Colonic mucosa (tissue), 4 donors: ENCODE measurements around the gene LRPPRC. TPM values are rescaled to one million over a fixed set of nuclear protein-coding genes. Genes with fewer than 3 reads are reported as not detected.

Experiments
- DNase-seq: peaks from one replicate; pipeline ENCODE4 v3.0.0-alpha.2; 2020
- H3K27ac ChIP-seq: fragments of 200-600 bp; one replicate; pipeline ENCODE4 v1.8.0; 2021
- H3K27me3 ChIP-seq: fragments of 200-600 bp; one replicate; pipeline ENCODE4 v1.8.0; 2021
- H3K36me3 ChIP-seq: fragments of 200-600 bp; one replicate; pipeline ENCODE4 v1.8.0; 2021
- H3K4me1 ChIP-seq: fragments of 200-600 bp; one replicate; pipeline ENCODE4 v1.8.0; 2021; ENCODE audit warnings: mild to moderate bottlenecking
- H3K4me3 ChIP-seq: fragments of 200-600 bp; one replicate; pipeline ENCODE4 v1.8.0; 2021
- H3K9ac ChIP-seq, 2 donors: one replicate each; pipeline ENCODE4 v1.7.0; 2013; ENCODE audit warnings: control low read depth in 2 of 2, low read depth in 2 of 2, low read length in 2 of 2
- H3K9me3 ChIP-seq: fragments of 200-600 bp; one replicate; pipeline ENCODE4 v1.8.0; 2021
- intact Hi-C: fragments of 100-400 bp; cut with DNase I; formaldehyde crosslinking; loops from one replicate; pipeline ENCODE4 v1.14.1; 2022
- total RNA-seq, 2 donors: library from RNA; stranded (reverse); fragmentation: NEBNext Ultra II Directional in 1 of 2; extraction: Animal tissue kit (Norgen Biotek cat#: 25700) in 1 of 2; gene quantifications; one replicate each; pipeline ENCODE4 v1.2.1, GENCODE V29; 2021
- TF ChIP-seq, protein P1 (sequence below): fragments of 200-600 bp; IDR thresholded peaks from one replicate; pipeline ENCODE4 v1.8.0; 2022; ENCODE audit warnings: antibody characterized with exemption, mild to moderate bottlenecking
- donor health status: healthy.
- donor health status: DM: no; HTN: no; CAD: no.
- donor health status: DM: no; HTN: no; CAD: no.

Gene LRPPRC
- total RNA-seq, 2 donors from 2014 or later, result 106 to 131 TPM

- Histone ChIP-seq H3K27me3 (no peaks in the 10 kb centered on the region), H3K4me1 (no peaks in the 10 kb centered on the region), H3K36me3 (no peaks in the 10 kb centered on the region), H3K9ac (no peak overlapping the region), H3K9me3 (no peaks in the 10 kb centered on the region), H3K4me3 (no peak overlapping the region), H3K27ac (no peak overlapping the region)
- no peak for DNase-seq
- intact Hi-C loops, result no loop called here
- TF ChIP-seq, protein P1, sequence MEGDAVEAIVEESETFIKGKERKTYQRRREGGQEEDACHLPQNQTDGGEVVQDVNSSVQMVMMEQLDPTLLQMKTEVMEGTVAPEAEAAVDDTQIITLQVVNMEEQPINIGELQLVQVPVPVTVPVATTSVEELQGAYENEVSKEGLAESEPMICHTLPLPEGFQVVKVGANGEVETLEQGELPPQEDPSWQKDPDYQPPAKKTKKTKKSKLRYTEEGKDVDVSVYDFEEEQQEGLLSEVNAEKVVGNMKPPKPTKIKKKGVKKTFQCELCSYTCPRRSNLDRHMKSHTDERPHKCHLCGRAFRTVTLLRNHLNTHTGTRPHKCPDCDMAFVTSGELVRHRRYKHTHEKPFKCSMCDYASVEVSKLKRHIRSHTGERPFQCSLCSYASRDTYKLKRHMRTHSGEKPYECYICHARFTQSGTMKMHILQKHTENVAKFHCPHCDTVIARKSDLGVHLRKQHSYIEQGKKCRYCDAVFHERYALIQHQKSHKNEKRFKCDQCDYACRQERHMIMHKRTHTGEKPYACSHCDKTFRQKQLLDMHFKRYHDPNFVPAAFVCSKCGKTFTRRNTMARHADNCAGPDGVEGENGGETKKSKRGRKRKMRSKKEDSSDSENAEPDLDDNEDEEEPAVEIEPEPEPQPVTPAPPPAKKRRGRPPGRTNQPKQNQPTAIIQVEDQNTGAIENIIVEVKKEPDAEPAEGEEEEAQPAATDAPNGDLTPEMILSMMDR, result no peak
Observed at GRCh38 chr2:44009136-44009735, 13.4 kb upstream of the LRPPRC start.

GRCh38 chr2:44005846-44006245, 10.1 kb upstream of the LRPPRC start:
- Histone ChIP-seq H3K27me3 (no peaks in the 10 kb centered on the region), H3K9me3 (no peaks in the 10 kb centered on the region), H3K27ac (no peak overlapping the region), H3K36me3 (no peaks in the 10 kb centered on the region), H3K4me3 (no peak overlapping the region), H3K4me1 (no peaks in the 10 kb centered on the region), H3K9ac (no peak overlapping the region)
- DNase-seq, result no peak
- intact Hi-C loops, result no loop called here
- TF ChIP-seq, protein P1, result no peak

- Histone ChIP-seq H3K9me3 (no peaks in the 10 kb centered on the region), H3K4me1 (no peaks in the 10 kb centered on the region), H3K36me3 (no peaks in the 10 kb centered on the region), H3K27me3 (no peaks in the 10 kb centered on the region), H3K4me3 (no peak overlapping the region), H3K27ac (no peak overlapping the region), H3K9ac (no peak overlapping the region)
- TF ChIP-seq, protein P1, result no peak
- intact Hi-C loops, result no loop called here
- DNase-seq, result no peak
Observed at GRCh38 chr2:44004735-44005602, 9.2 kb upstream of the LRPPRC start.

DNA sequence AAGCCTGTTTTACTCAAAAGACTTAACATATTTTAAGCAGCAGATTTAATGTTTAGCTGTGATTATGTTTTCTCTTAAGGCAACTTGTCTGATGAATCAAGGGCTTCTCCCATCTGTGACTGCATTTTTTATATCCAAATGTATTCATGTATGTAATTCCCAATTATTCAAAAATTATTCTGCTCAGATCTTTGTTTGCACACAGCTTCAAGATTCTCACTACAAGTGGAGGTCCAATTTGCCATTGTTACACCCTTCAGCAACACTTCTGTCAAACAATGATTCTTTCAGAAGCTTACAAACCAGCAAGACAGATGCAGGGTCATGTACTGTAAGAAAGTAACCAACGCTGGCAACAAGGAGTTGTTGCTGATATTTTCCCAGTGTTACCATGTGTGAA, 5.9 kb upstream of the LRPPRC start:
- no peak overlapping the region for H3K4me3 ChIP-seq
- no peak overlapping the region for H3K27ac ChIP-seq
- intact Hi-C loops, result no loop called here
- no peaks in the 10 kb centered on the region for H3K27me3 ChIP-seq
- H3K9ac ChIP-seq, result no peak overlapping the region
- no peaks in the 10 kb centered on the region for H3K36me3 ChIP-seq
- H3K9me3 ChIP-seq, result no peaks in the 10 kb centered on the region
- H3K4me1 ChIP-seq, result no peaks in the 10 kb centered on the region
- no peak for DNase-seq
- TF ChIP-seq, protein P1, result no peak

GRCh38 chr2:43998263-43998662, 2.5 kb upstream of the LRPPRC start:
- intact Hi-C loops, result no loop called here
- H3K9ac ChIP-seq, result no peak overlapping the region
- TF ChIP-seq, protein P1, result no peak
- H3K9me3 ChIP-seq, result no peaks in the 10 kb centered on the region
- no peaks in the 10 kb centered on the region for H3K36me3 ChIP-seq
- DNase-seq, result no peak
- no peak overlapping the region for H3K27ac ChIP-seq
- peaks cover 11% of the 10 kb centered on the region for H3K4me1 ChIP-seq
- H3K4me3 ChIP-seq, result no peak overlapping the region
- no peaks in the 10 kb centered on the region for H3K27me3 ChIP-seq
